Fibroblast of gingiva (primary cell): Measurements from ENCODE around the gene TFCP2L1.

ENCODE experiments used
- DNase-seq: peaks from one replicate; pipeline ENCODE4 v3.0.0-alpha.2; 2011; ENCODE audit warnings: low read depth

TFCP2L1 gene

GRCh38 chr2:121196132-121196848 lies 88.7 kb downstream of the TFCP2L1 start:
- DNase-seq, result no peak

GRCh38 chr2:121195036-121195435 lies 90.0 kb downstream of the TFCP2L1 start:
- no peak for DNase-seq

- DNase-seq, result no peak
Observed at GRCh38 chr2:121194626-121195025, 90.4 kb downstream of the TFCP2L1 start.

GRCh38 chr2:121193185-121193584 lies 91.8 kb downstream of the TFCP2L1 start:
- DNase-seq, result no peak

- no peak for DNase-seq
Observed at GRCh38 chr2:121192576-121192975, 92.4 kb downstream of the TFCP2L1 start.

- DNase-seq, result no peak
Observed at GRCh38 chr2:121191191-121192170, 93.5 kb downstream of the TFCP2L1 start.

GRCh38 chr2:121189661-121190381 lies 95.2 kb downstream of the TFCP2L1 start:
- DNase-seq, result no peak

GRCh38 chr2:121189011-121189410 lies 96.0 kb downstream of the TFCP2L1 start:
- no peak for DNase-seq

GRCh38 chr2:121187982-121188411 lies 97.0 kb downstream of the TFCP2L1 start:
- no peak for DNase-seq

- no peak for DNase-seq
Observed at GRCh38 chr2:121187351-121187981, 97.5 kb downstream of the TFCP2L1 start.

GRCh38 chr2:121186261-121186660 lies 98.7 kb downstream of the TFCP2L1 start:
- DNase-seq, result no peak

GRCh38 chr2:121185571-121186074 lies 99.4 kb downstream of the TFCP2L1 start:
- no peak for DNase-seq

GRCh38 chr2:121185111-121185510 lies 99.9 kb downstream of the TFCP2L1 start:
- DNase-seq, result no peak

GRCh38 chr2:121184248-121184862 lies 100.6 kb downstream of the TFCP2L1 start:
- no peak for DNase-seq

GRCh38 chr2:121182520-121182919 lies 102.5 kb downstream of the TFCP2L1 start:
- no peak for DNase-seq

- no peak for DNase-seq
Observed at GRCh38 chr2:121179467-121179866, 105.5 kb downstream of the TFCP2L1 start.

GRCh38 chr2:121178730-121179129 lies 106.3 kb downstream of the TFCP2L1 start:
- no peak for DNase-seq

- DNase-seq, result no peak
Observed at GRCh38 chr2:121177896-121178295, 107.1 kb downstream of the TFCP2L1 start.

- no peak for DNase-seq
Observed at GRCh38 chr2:121175326-121175725, 109.7 kb downstream of the TFCP2L1 start.

- DNase-seq, result no peak
Observed at GRCh38 chr2:121173806-121174205, 111.2 kb downstream of the TFCP2L1 start.

GRCh38 chr2:121173112-121173511 lies 111.9 kb downstream of the TFCP2L1 start:
- DNase-seq, result no peak
